ENCODE measurements around the gene ZC3H12D. TPM values are rescaled to one million over a fixed set of nuclear protein-coding genes. Genes with fewer than 3 reads are reported as not detected.
"Not testable (repeated sequence)": the region's sequence is repeated elsewhere in the genome, so short reads cannot be mapped to it uniquely, and the experiment has no call there.

The ZC3H12D gene
- total and polyA plus RNA-seq, 2 experiments from 2014 or later, result 0.24 to 0.72 TPM

DNA sequence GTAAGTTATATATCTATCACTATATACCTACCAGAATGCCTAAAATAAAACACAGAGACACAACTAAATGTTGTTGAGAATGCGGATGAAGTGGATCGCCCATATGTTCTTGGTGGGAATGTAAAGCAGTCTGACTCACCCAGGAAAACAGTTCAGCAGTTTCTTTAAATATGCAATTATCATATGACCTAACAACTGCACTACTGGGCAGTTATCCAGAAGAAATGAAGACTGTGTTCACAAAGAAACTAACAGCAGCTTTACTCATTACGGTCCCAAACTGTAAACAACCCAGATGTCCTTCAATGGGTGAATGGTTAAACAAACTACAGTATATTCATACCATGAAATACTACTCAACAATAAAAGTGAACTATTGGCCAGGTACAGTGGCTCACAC, 14.3 kb upstream of the ZC3H12D start:
- Histone ChIP-seq H3K27me3 (no peaks in the 10 kb centered on the region), H3K4me3 (no peak overlapping the region), H3K36me3 (no peaks in the 10 kb centered on the region), H3K9me3 (ENCODE audit: low read depth) (no peaks in the 10 kb centered on the region), H3K27ac (no peak overlapping the region), H3K4me1 (ENCODE audit: low read depth) (no peaks in the 10 kb centered on the region)
- TF ChIP-seq, protein P1, sequence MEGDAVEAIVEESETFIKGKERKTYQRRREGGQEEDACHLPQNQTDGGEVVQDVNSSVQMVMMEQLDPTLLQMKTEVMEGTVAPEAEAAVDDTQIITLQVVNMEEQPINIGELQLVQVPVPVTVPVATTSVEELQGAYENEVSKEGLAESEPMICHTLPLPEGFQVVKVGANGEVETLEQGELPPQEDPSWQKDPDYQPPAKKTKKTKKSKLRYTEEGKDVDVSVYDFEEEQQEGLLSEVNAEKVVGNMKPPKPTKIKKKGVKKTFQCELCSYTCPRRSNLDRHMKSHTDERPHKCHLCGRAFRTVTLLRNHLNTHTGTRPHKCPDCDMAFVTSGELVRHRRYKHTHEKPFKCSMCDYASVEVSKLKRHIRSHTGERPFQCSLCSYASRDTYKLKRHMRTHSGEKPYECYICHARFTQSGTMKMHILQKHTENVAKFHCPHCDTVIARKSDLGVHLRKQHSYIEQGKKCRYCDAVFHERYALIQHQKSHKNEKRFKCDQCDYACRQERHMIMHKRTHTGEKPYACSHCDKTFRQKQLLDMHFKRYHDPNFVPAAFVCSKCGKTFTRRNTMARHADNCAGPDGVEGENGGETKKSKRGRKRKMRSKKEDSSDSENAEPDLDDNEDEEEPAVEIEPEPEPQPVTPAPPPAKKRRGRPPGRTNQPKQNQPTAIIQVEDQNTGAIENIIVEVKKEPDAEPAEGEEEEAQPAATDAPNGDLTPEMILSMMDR (IDR thresholded peaks at IDR 0.05; ENCODE audit: low read depth, low read length), result no peak
- DNase-seq (ENCODE audit: low read depth in 1 of 2, low spot score in 1 of 2), result peak in 1 of 2 donors; percentile 90

DNA sequence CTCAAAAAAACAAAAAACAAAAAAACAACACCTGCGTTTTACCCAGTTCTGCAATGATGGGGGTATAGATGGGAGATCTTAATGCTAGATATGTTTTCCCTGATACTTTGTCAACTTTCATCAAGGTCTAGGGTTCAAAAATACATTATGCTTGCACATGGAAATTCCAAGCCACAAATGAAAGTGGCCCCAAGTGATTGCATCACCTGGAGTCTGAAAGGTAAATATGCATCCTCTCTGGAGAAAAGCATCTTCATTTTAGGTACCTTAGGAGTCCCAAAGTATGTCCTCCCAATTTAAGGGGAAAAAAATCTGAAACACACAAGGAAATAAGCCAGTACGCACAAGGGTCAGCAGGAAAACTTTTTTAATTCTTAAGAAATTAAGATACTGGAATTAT, 12.6 kb upstream of the ZC3H12D start:
- no peak for DNase-seq (ENCODE audit: low read depth in 1 of 2, low spot score in 1 of 2)
- no peak overlapping the region for H3K4me3 ChIP-seq
- no peaks in the 10 kb centered on the region for H3K9me3 ChIP-seq (ENCODE audit: low read depth)
- TF ChIP-seq, protein P1 (IDR thresholded peaks at IDR 0.05; ENCODE audit: low read depth, low read length), result no peak
- no peaks in the 10 kb centered on the region for H3K36me3 ChIP-seq
- H3K27me3 ChIP-seq, result no peaks in the 10 kb centered on the region
- no peak overlapping the region for H3K27ac ChIP-seq
- no peaks in the 10 kb centered on the region for H3K4me1 ChIP-seq (ENCODE audit: low read depth)

DNA sequence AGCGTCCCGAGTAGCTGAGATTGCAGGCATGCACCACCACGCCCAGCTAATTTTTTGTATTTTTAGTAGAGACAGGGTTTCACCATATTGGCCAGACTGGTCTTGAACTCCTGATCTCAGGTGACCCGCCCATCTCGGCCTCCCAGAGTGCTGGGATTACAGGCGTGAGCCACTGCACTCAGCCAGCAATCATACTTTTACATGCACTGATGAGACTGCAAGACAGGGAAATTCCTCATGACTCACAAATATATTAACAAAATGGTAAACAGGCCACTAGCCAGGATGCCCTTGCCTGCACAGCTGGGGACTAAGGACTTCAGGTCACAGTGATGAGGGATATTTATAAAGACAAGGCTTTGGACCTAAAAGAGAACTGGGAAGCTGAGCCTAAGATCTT, 11.8 kb upstream of the ZC3H12D start:
- H3K36me3 ChIP-seq; H3K4me1 ChIP-seq (ENCODE audit: low read depth); DNase-seq (ENCODE audit: low read depth in 1 of 2, low spot score in 1 of 2); H3K9me3 ChIP-seq (ENCODE audit: low read depth); H3K27ac ChIP-seq; H3K27me3 ChIP-seq; H3K4me3 ChIP-seq: not testable (repeated sequence)

DNA sequence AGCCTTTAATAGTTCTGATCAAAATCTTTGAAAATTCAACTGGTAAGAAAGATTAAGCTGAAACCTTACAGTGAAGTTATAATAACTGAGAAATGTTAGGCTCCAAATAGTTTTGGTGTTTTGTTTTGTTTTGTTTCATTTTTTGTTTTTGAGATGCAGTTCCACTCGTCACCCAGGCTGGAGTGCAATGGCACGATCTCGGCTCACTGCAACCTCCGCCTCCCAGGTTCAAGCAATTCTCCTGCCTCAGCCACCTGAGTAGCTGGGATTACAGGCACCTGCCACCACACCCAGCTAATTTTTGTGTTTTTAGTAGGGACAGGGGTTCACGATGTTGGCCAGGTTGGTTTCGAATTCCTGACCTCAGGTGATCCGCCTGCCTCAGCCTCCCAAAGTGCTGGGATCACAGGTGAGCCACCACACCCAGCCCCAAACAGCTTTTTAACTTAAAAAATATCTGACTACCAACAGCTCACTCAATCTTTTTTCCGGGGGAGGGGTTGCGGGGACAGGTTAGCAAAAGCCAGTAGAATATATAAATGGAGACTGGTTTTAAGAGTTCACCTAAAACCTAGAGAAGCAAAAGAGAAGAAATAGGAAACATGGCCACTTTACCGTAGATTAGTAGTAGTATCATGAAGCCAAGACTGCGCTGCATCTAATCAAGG, 10.7 kb upstream of the ZC3H12D start:
- not testable (repeated sequence) for H3K36me3 ChIP-seq; H3K27me3 ChIP-seq; H3K4me3 ChIP-seq; H3K9me3 ChIP-seq (ENCODE audit: low read depth); H3K27ac ChIP-seq; DNase-seq (ENCODE audit: low read depth in 1 of 2, low spot score in 1 of 2); H3K4me1 ChIP-seq (ENCODE audit: low read depth)

DNA sequence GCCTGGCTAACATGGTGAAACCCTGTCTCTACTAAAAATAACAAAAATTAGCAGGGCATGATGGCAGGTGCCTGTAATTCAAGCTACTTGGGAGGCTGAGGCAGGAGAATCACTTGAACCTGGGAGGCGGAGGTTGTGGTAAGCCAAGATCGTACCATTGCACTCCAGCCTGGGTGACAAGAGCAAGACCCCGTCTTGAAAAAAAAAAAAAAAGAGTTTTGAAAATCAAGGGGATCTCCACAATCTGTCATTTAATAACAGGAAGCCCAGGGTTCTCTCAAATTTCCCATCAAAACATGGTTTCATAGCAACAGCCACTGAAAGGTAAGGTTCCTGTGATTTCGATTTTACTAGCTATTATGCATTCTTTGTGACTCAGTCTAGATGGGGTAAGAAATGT, 10.0 kb upstream of the ZC3H12D start:
- not testable (repeated sequence) for H3K27me3 ChIP-seq; H3K4me1 ChIP-seq (ENCODE audit: low read depth); H3K9me3 ChIP-seq (ENCODE audit: low read depth); DNase-seq (ENCODE audit: low read depth in 1 of 2, low spot score in 1 of 2); H3K36me3 ChIP-seq; H3K4me3 ChIP-seq; H3K27ac ChIP-seq

DNA sequence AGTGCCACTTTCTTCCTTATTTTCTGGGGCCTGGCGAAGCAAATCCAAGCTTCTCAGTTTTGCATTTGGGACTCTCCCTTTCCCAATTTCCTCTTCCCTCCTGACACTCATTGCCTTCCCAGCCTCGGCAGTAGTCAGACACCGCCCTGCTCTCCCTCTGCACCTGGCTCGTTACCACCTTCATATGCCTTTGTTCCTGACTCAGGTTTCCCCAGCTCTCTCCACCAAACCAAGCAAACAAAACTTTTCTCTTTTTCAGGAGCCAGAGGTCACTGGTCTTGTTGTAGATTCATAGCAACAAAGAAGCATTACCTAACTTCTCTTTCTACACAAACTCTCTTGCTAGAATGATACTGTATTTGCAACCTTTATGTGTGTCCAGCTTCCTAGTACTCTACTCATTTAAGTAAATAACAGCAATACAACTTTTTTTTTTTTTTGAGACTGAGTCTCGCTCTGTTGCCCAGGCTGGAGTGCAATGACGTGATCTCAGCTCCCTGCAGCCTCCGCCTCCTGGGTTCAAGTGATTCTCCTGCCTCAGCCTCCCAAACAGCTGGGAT, 9.0 kb upstream of the ZC3H12D start:
- H3K36me3 ChIP-seq, result no peaks in the 10 kb centered on the region
- no peaks in the 10 kb centered on the region for H3K4me1 ChIP-seq (ENCODE audit: low read depth)
- H3K9me3 ChIP-seq (ENCODE audit: low read depth), result no peaks in the 10 kb centered on the region
- TF ChIP-seq, protein P1 (IDR thresholded peaks at IDR 0.05; ENCODE audit: low read depth, low read length), result no peak
- H3K4me3 ChIP-seq, result no peak overlapping the region
- DNase-seq (ENCODE audit: low read depth in 1 of 2, low spot score in 1 of 2), result no peak
- H3K27ac ChIP-seq, result no peak overlapping the region
- no peaks in the 10 kb centered on the region for H3K27me3 ChIP-seq

DNA sequence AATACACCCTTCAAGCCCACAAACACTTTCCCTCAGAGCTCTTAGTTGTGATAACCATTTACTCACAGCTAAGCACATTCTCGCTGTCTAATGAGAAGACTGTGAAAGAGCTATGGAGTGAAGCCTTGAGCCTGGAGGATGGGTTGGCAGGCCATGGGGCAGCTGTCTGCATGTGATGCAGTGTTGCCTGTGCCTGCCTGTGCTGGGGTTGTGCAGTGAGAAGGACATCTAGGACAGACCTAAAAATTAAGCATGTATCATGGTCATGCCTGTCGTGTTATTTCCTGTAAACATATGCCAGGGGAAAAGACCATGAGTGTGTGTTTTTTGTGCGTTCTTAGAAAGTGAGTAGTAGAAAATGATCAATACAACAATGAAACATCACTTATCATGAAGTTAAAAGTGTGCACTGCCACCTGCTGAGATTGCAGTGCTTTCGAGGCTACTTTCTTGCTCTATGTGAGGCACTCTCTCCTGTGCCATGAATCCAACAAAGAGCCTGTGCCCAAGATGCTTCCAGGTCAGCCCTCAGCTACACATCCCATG, 8.1 kb upstream of the ZC3H12D start:
- Histone ChIP-seq H3K27ac (no peak overlapping the region), H3K27me3 (no peaks in the 10 kb centered on the region), H3K4me3 (no peak overlapping the region), H3K36me3 (no peaks in the 10 kb centered on the region), H3K9me3 (ENCODE audit: low read depth) (no peaks in the 10 kb centered on the region), H3K4me1 (ENCODE audit: low read depth) (no peaks in the 10 kb centered on the region)
- no peak for DNase-seq (ENCODE audit: low read depth in 1 of 2, low spot score in 1 of 2)
- TF ChIP-seq, protein P1 (IDR thresholded peaks at IDR 0.05; ENCODE audit: low read depth, low read length), result no peak

Measured in cardiac muscle cell (in vitro differentiated cells and primary cell).